Measurements from ENCODE around the gene PAM16. TPM values are rescaled to one million over a fixed set of nuclear protein-coding genes. Genes with fewer than 3 reads are reported as not detected.

The PAM16 gene
- total and polyA plus RNA-seq, 8 donors = 4.7 to 218 (median 52.1) TPM

DNA sequence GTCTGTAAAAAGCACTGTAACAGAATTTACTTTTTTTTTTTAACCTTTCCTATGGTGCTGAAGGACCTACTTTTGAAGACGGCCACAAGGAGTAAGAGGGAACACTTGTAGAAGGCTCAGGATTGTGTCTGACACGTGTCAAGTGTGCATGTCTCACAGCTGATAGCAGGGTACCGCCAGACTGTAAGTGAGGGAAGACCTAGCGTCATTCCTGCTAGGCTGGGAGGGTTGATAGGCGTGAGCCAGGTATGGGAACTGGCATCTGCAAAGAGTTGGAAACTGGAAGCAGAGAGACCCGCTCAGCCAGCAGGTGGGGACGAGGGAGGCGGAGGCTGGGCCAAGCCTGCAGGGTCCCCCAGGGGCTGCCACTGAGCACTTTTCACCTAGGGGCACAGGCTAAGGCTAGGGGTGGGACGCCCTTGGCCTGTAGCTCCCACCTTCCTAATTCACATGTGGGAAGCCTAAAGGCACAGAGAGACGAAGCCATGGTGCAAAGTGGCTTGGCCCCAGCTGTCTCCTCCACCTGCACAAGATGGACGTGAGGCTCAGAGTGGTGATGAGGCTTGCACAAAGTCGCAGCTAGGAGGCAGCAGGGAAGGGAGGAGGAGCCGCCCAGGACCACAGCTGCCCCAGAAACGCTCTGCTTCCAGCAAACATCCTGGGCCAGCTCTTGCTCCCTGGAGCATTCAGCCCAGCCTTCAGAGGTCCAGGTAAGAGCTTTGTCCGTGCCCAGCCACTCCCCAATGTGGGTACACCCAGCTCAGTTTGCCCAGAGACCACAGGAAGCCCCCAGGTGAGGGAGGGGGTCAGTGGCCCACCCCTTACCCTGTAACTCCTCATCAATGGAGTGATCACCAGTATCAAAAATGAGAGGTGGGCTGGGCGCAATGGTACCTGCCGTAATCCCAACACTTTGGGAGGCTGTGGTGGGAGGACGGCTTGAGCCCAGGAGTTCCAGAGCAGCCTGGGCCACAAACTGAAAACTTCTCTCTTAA is 39.4 kb upstream of the PAM16 start:
- WGBS, 5 donors = 87 to 91% (median 91%) methylated on average over 18 of the region's 18 CpGs

DNA sequence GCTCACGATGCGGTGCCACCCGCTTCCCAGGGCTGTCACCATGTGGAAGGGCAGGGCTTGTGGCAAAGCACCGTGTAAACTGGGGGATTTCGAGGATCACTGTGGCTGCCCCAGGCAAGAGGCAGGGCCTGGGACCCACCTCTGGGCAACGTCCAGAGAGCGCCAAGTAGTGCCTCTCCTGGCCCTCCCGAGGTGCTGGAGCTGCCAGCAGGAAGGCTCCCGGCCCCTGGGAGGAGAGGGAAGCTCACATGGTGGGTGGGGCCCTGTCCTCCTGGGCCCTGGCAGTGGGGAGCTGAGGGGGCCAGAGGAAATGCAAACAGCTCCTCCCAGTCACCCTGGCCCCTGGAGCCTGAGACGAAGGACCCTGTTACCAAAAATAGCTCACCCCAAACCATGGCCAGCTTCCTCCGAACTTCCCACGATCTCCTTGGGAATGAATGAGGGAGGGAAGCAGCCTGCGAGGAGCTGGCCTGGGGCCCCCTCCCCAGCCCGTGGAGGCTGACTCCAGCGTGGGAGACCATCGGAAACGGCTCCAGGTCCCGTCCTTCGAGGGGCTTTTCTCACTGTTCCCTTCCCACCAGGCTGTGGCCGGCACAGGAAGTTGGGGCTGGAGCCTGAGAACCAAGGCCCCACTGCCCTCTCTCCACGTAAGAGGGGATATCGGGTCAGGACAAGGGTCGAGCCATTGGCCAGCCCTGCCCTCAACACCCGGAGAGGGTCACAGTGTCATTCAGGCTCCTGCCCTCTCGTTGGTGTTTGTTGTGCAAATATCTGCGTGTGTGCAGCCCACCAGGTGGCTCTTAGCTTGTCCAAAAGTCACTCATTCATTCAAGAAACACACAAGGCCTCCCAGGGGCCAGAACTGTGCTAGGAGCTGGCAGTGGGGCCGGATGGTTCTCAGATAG is 38.2 kb upstream of the PAM16 start:
- Histone ChIP-seq H3K4me3 (no peak overlapping the region), H3K4me1 (peaks cover 20 to 51% (median 27%) of the 10 kb centered on the region in 4 donors), H3K27ac (peak overlapping the region in 4 of 5 donors; percentile 6 to 55 (median 44)), H3K27me3 (no peaks in the 10 kb centered on the region), H3K36me3 (peaks cover 6 to 94% (median 67%) of the 10 kb centered on the region in 4 donors), H3K9me3 (no peaks in the 10 kb centered on the region)
- TF ChIP-seq POLR2AphosphoS5 (IDR thresholded peaks at IDR 0.05) = no peak
- TF ChIP-seq EP300 (IDR thresholded peaks at IDR 0.05) = no peak
- TF ChIP-seq, protein P1, sequence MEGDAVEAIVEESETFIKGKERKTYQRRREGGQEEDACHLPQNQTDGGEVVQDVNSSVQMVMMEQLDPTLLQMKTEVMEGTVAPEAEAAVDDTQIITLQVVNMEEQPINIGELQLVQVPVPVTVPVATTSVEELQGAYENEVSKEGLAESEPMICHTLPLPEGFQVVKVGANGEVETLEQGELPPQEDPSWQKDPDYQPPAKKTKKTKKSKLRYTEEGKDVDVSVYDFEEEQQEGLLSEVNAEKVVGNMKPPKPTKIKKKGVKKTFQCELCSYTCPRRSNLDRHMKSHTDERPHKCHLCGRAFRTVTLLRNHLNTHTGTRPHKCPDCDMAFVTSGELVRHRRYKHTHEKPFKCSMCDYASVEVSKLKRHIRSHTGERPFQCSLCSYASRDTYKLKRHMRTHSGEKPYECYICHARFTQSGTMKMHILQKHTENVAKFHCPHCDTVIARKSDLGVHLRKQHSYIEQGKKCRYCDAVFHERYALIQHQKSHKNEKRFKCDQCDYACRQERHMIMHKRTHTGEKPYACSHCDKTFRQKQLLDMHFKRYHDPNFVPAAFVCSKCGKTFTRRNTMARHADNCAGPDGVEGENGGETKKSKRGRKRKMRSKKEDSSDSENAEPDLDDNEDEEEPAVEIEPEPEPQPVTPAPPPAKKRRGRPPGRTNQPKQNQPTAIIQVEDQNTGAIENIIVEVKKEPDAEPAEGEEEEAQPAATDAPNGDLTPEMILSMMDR (IDR thresholded peaks at IDR 0.05) = no peak
- TF ChIP-seq POLR2A (IDR thresholded peaks at IDR 0.05) = no peak
- WGBS, 5 donors = 65 to 82% (median 70%) methylated on average over 16 to 27 of the region's 27 CpGs
- DNase-seq = no peak
- intact Hi-C loops (cut with DNase I; ENCODE audit: low total_unique reads) = no loop called here

More for the DNA sequence above, 39.4 kb upstream of the PAM16 start:
- Histone ChIP-seq H3K9me3 (no peaks in the 10 kb centered on the region), H3K36me3 (peaks cover 16 to 94% (median 67%) of the 10 kb centered on the region in 4 donors), H3K4me1 (peaks cover 20 to 51% (median 27%) of the 10 kb centered on the region in 4 donors), H3K27me3 (no peaks in the 10 kb centered on the region), H3K4me3 (no peak overlapping the region), H3K27ac (no peak overlapping the region)
- TF ChIP-seq POLR2AphosphoS5 (IDR thresholded peaks at IDR 0.05) = no peak
- TF ChIP-seq POLR2A (IDR thresholded peaks at IDR 0.05) = no peak
- TF ChIP-seq EP300 (IDR thresholded peaks at IDR 0.05) = no peak
- TF ChIP-seq, protein P1 (IDR thresholded peaks at IDR 0.05) = no peak
- intact Hi-C loops (cut with DNase I; ENCODE audit: low total_unique reads) = no loop called here
- no peak for DNase-seq

DNA sequence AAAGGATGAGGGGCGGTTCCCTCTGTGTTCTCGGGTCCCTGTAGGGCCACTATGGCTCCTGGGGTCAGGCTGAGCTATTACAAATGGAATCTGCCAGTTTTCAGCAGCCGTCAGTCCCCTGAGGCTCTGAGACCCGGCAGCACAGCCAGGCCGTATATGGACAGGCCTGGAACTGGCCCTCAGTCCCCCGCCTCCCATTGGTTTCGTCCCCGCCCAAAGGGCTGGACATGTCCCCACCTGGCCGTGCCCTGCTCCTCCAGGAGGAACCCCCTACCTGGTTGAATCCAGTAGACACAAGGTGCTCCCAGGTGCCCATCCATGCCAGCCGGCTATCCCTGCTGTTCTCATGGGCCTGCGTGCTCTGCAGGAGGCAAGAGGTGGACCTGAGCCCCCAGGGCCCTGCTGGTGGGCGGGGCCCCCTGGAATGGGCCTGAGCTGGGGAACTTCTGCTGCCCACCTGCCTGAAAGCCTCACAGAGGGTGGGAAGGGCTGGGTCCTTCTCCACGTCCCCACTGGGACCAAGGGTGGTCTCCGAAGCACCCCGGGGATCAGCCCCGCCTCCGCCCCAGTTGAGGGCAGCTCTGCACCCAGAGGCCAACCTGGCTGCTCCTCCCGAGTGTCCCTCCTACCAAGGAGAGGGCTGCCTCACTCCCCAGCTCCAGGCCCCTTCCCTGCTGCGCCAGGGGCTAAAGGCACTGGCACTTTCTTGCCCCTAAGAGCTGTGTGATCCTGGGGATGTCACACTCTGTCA is 37.3 kb upstream of the PAM16 start:
- Histone ChIP-seq H3K4me1 (peaks cover 16 to 46% (median 25%) of the 10 kb centered on the region in 4 donors), H3K36me3 (peaks cover 10 to 94% (median 73%) of the 10 kb centered on the region in 4 donors), H3K9me3 (no peaks in the 10 kb centered on the region), H3K27ac (peak overlapping the region in 4 of 5 donors; percentile 6 to 55 (median 44)), H3K27me3 (no peaks in the 10 kb centered on the region), H3K4me3 (no peak overlapping the region)
- TF ChIP-seq POLR2AphosphoS5 (IDR thresholded peaks at IDR 0.05) (no peak), EP300 (IDR thresholded peaks at IDR 0.05) (no peak), POLR2A (IDR thresholded peaks at IDR 0.05) (no peak)
- TF ChIP-seq, protein P1 (IDR thresholded peaks at IDR 0.05) = no peak
- 76 to 90% (median 83%) methylated on average over 10 to 19 of the region's 19 CpGs for WGBS, 5 donors
- no peak for DNase-seq
- intact Hi-C loops (cut with DNase I; ENCODE audit: low total_unique reads) = no loop called here
